ENCODE data around the gene PHF19.

DNA sequence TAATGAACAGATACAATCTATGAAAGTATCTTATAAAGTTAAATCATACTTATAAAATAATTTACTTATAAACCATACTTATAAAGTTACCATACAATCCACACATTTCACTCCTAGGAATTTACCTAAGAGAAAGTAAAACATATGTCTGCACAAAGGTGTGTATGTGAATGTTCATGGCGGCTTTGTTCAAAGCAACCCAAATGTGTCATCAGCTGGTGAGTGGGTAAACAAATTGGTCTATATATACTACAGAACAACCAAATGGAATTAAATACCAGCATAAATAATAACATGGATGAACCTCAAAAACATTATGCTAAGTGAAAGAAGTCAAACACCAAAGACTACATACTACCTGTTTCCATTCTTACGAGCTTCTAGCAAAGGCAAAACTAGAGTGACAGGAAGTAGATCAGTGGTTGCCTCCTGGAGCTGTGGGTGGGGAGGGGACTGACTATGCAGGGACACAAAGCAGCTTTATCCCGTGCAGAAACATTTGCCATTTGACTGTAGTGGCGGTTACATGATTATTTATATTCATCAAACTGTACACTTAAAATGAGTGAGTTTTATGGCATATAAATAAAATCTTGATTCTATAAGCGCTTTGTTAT, 39.0 kb upstream of the PHF19 start:
- TF ChIP-seq EZH2 (IDR thresholded peaks at IDR 0.05; ENCODE audit: insufficient read depth, poor library complexity, severe bottlenecking) (no peak), EZH2phosphoT487 (IDR thresholded peaks at IDR 0.05; ENCODE audit: insufficient read depth, low read depth) (no peak)

Measured in GM23248 (cell line).